Endodermal cell (in vitro differentiated cells): ENCODE results near the gene HSBP1L1. TPM values are rescaled to one million over a fixed set of nuclear protein-coding genes. Genes with fewer than 3 reads are reported as not detected.

Source experiments
- DNase-seq: peaks from one replicate; pipeline ENCODE4 v3.0.0-alpha.2; 2017
- H3K27ac ChIP-seq: 2 replicates; pipeline ENCODE4 v1.5.1; 2013; ENCODE audit warnings: mild to moderate bottlenecking, low read depth, low read length, moderate library complexity
- H3K27me3 ChIP-seq: 2 replicates; pipeline ENCODE4 v1.6.1; 2013; ENCODE audit warnings: mild to moderate bottlenecking, low read length, moderate library complexity; ENCODE audit not compliant: insufficient read depth, control insufficient read depth, poor library complexity, severe bottlenecking
- H3K36me3 ChIP-seq: 2 replicates; pipeline ENCODE4 v1.7.0; 2013; ENCODE audit warnings: mild to moderate bottlenecking, low read length, moderate library complexity; ENCODE audit not compliant: control insufficient read depth, insufficient read depth
- H3K4me1 ChIP-seq: one replicate; pipeline ENCODE4 v1.7.0; 2013; ENCODE audit warnings: low read length; ENCODE audit not compliant: control insufficient read depth, insufficient read depth
- H3K4me3 ChIP-seq: 2 replicates; pipeline ENCODE4 v1.5.1; 2013; ENCODE audit warnings: mild to moderate bottlenecking, low read length, moderate library complexity
- H3K9ac ChIP-seq: 2 replicates; pipeline ENCODE4 v1.6.1; 2013; ENCODE audit warnings: mild to moderate bottlenecking, low read length, moderate library complexity; ENCODE audit not compliant: poor library complexity, severe bottlenecking; ENCODE audit errors: extremely low read depth
- H3K9me3 ChIP-seq: 2 replicates; pipeline ENCODE4 v1.6.1; 2013; ENCODE audit warnings: mild to moderate bottlenecking, low read length, moderate library complexity; ENCODE audit not compliant: control insufficient read depth
- H3K27ac Mint-ChIP-seq: 2 replicates; pipeline ENCODE4 v1.8.0; 2020; ENCODE audit warnings: mixed read lengths
- H3K27me3 Mint-ChIP-seq: 2 replicates; pipeline ENCODE4 v1.8.0; 2021; ENCODE audit warnings: mild to moderate bottlenecking, mixed read lengths; ENCODE audit not compliant: insufficient read depth
- H3K36me3 Mint-ChIP-seq: 2 replicates; pipeline ENCODE4 v1.8.0; 2020; ENCODE audit warnings: low read depth, mixed read lengths
- H3K4me1 Mint-ChIP-seq: 2 replicates; pipeline ENCODE4 v1.8.0; 2020; ENCODE audit warnings: mixed read lengths
- H3K4me3 Mint-ChIP-seq: 2 replicates; pipeline ENCODE4 v1.8.0; 2020; ENCODE audit warnings: mild to moderate bottlenecking, moderate library complexity, mixed read lengths
- H3K9me3 Mint-ChIP-seq: 2 replicates; pipeline ENCODE4 v1.8.0; 2020; ENCODE audit warnings: mild to moderate bottlenecking, mixed read lengths
- WGBS, 2 experiments: methylation state at CpG; one replicate each; pipeline versions ENCODE4 v1.1.5 to v1.1.7; 2013; ENCODE audit warnings: missing lambda C conversion rate in 2 of 2, mixed read lengths in 1 of 2; ENCODE audit not compliant: insufficient coverage in 1 of 2, insufficient read length in 1 of 2; 5-methylcytosine and 5-hydroxymethylcytosine counted together
- total RNA-seq, 2 donors: library from RNA; stranded (reverse); fragmentation: NEBNext Ultra II Directional in 1 of 2; extraction: Animal tissue kit (Norgen Biotek cat#: 25700) in 1 of 2; gene quantifications; 2 replicates in 1 of 2; 3 replicates in 1 of 2; pipeline ENCODE4 v1.2.1, GENCODE V29; 2021
- TF ChIP-seq, protein P1 (sequence below): fragments of 200-600 bp; sonication (generic); conservative IDR thresholded peaks from 2 replicates; pipeline ENCODE4 v1.5.0; 2021; ENCODE audit warnings: antibody characterized with exemption, mild to moderate bottlenecking

The HSBP1L1 gene
- total RNA-seq, 2 donors from 2014 or later: 2.6 to 2.7 TPM

DNA sequence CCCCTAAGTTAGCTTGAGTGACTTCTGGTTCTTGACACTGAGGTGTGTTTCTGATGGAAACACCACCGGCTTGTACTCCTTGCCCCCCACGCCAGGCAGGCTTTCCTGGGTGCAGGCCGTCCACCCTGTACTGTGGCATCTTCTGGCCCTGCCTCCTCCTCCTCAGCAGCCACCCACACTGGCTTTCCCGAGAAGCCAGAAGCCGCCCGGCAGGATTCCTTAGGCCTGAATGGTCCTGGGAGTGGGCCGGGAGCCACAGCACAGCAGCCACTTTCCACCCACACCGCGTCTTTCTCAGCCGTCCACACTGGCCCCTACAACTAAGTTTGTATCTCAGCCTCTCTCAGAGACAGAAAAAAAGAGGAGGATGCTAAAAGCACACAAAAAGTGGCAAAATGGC lies 2.1 kb upstream of the HSBP1L1 start:
- no peak for DNase-seq
- Mint-ChIP-seq H3K4me1 (peaks cover 18% of the 10 kb centered on the region), H3K27me3 (peaks cover 70% of the 10 kb centered on the region), H3K27ac (no peak overlapping the region), H3K9me3 (peaks cover 2% of the 10 kb centered on the region), H3K36me3 (no peaks in the 10 kb centered on the region), H3K4me3 (no peak overlapping the region)
- Histone ChIP-seq H3K36me3 (peaks cover 3% of the 10 kb centered on the region), H3K4me1 (peaks cover 10% of the 10 kb centered on the region), H3K9me3 (no peaks in the 10 kb centered on the region), H3K27me3 (peaks cover 7% of the 10 kb centered on the region), H3K9ac (no peak overlapping the region), H3K4me3 (no peak overlapping the region), H3K27ac (no peak overlapping the region)
- WGBS, 2 experiments: 91 to 100% methylated on average over 3 to 10 of the region's 10 CpGs
- TF ChIP-seq, protein P1, sequence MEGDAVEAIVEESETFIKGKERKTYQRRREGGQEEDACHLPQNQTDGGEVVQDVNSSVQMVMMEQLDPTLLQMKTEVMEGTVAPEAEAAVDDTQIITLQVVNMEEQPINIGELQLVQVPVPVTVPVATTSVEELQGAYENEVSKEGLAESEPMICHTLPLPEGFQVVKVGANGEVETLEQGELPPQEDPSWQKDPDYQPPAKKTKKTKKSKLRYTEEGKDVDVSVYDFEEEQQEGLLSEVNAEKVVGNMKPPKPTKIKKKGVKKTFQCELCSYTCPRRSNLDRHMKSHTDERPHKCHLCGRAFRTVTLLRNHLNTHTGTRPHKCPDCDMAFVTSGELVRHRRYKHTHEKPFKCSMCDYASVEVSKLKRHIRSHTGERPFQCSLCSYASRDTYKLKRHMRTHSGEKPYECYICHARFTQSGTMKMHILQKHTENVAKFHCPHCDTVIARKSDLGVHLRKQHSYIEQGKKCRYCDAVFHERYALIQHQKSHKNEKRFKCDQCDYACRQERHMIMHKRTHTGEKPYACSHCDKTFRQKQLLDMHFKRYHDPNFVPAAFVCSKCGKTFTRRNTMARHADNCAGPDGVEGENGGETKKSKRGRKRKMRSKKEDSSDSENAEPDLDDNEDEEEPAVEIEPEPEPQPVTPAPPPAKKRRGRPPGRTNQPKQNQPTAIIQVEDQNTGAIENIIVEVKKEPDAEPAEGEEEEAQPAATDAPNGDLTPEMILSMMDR: no peak

DNA sequence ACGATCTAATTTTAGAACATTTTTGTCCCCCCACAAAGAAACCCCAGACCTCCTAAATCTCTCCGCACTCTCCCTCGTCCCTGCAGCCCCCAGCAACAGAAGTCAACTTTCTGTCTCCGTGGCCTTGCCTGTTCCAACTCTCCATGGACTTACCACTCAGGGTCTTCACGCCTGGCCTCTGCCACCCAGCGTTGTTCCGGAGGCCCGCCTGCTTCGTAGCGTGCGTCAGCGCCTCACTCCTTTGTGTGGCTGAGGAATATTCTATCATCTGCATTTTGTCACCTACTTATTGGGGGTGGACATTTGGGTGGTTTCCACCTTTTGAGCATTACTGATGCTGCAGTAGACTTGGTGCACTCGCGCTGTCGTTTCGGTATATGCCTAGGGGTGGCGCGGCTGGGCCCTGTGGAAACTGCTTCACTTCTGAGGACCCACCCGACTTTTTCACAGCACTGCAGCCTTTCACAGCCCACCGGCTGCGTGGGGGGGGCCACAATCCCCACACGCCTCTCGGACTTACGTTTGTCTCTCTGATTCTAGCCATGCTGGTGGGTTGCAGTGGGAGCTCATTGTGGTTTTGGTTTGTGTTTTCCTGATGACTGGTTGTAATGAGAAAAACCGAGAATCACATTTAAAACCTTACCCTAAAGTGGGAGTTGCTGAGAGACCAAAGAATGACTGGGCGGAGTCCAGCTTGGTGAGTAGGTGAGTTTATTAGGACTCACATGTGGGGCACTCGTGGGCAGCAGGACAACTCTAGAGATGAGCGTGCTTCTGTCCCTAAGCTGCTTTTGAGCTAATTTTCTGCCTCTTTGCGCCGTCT lies 1.4 kb upstream of the HSBP1L1 start:
- Histone ChIP-seq H3K36me3 (peaks cover 9% of the 10 kb centered on the region), H3K9me3 (no peaks in the 10 kb centered on the region), H3K4me3 (no peak overlapping the region), H3K9ac (no peak overlapping the region), H3K27me3 (peaks cover 7% of the 10 kb centered on the region), H3K27ac (no peak overlapping the region), H3K4me1 (peaks cover 10% of the 10 kb centered on the region)
- Mint-ChIP-seq H3K27me3 (peaks cover 66% of the 10 kb centered on the region), H3K4me1 (peaks cover 18% of the 10 kb centered on the region), H3K27ac (no peak overlapping the region), H3K4me3 (no peak overlapping the region), H3K36me3 (peaks cover 3% of the 10 kb centered on the region), H3K9me3 (peaks cover 2% of the 10 kb centered on the region)
- TF ChIP-seq, protein P1: peak; percentile 19
- 86 to 92% methylated on average over 16 to 30 of the region's 30 CpGs for WGBS, 2 experiments
- DNase-seq: no peak

DNA sequence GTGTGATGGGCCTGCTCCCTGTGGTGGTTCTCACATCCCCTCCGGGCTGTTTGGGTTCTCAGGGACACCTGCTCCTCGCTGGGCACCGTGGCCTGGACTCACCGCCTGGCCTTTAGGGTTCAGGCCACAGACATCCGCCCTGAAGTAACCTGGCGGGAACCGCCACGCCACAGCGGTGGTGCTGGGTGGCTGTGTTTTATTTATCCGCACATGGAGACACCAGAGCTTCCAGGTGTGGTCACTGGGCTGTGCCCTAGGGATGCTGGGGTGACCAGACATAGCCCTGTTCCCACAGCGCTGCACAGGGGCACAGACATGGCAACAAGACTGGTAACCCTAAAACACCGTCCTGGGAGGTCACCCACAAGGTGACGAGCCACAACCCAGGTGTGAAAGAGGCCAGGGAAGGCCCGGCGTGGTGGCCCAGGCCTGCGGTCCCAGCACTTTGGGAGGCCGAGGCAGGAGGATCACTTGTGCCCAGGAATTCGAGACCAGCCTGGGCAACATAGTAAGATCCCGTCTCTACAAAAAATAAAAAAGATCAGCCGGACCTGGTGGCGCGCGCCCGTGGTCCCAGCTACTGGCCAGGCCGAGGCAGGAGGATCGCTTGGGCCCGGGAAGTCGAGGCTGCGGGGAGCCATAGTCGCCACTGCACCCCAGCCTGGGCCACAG lies 649 bp upstream of the HSBP1L1 start:
- 92 to 96% methylated on average over 24 to 30 of the region's 30 CpGs for WGBS, 2 experiments
- Histone ChIP-seq H3K27ac (no peak overlapping the region), H3K27me3 (peaks cover 7% of the 10 kb centered on the region), H3K9me3 (no peaks in the 10 kb centered on the region), H3K36me3 (peaks cover 9% of the 10 kb centered on the region), H3K9ac (no peak overlapping the region), H3K4me3 (no peak overlapping the region), H3K4me1 (peaks cover 10% of the 10 kb centered on the region)
- Mint-ChIP-seq H3K27me3 (peaks cover 59% of the 10 kb centered on the region), H3K9me3 (peaks cover 2% of the 10 kb centered on the region), H3K36me3 (peaks cover 3% of the 10 kb centered on the region), H3K27ac (no peak overlapping the region), H3K4me3 (no peak overlapping the region), H3K4me1 (peaks cover 18% of the 10 kb centered on the region)
- DNase-seq: no peak
- TF ChIP-seq, protein P1: no peak
